ENCODE results near the gene IL15.

DNA sequence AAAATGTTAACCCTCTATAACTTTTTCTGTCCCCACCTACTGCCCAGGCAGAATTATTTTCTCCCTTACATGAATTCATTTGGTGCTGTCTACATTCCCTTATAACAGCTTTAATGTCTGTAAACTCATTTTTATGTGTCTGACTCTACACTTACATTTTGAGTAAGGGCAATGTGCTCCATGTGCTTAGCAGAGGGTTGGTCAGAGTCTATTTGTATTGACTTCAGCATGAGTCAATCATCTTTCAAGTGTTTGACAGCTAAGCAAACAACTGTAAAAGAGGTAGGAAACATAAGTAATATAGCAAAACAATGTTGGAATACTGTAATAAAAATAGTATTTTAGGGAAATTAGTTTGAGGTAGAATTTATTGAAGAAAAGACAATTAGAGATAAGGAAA lies 6.3 kb downstream of the IL15 start:
- no peak for TF ChIP-seq JUND (IDR thresholded peaks at IDR 0.05; ENCODE audit: low read length)
- TF ChIP-seq RXRA (IDR thresholded peaks at IDR 0.05; ENCODE audit: insufficient read depth, low read depth, low read length): no peak
- TF ChIP-seq CTCF (IDR thresholded peaks at IDR 0.05; ENCODE audit: control extremely low read depth in 1 of 3, insufficient read depth in 1 of 3, low read depth in 1 of 3, low read length in 3 of 3): no peak
- TF ChIP-seq BACH1 (IDR thresholded peaks at IDR 0.05; ENCODE audit: low read length): no peak
- no peak for TF ChIP-seq CTBP2 (IDR thresholded peaks at IDR 0.05; ENCODE audit: borderline replicate concordance, insufficient read depth, insufficient read length, low read length)
- no peak for TF ChIP-seq CHD1 (IDR thresholded peaks at IDR 0.05; ENCODE audit: low read depth, low read length)
- TF ChIP-seq YY1 (IDR thresholded peaks at IDR 0.05; ENCODE audit: low read depth, low read length): no peak
- TF ChIP-seq, protein P1, sequence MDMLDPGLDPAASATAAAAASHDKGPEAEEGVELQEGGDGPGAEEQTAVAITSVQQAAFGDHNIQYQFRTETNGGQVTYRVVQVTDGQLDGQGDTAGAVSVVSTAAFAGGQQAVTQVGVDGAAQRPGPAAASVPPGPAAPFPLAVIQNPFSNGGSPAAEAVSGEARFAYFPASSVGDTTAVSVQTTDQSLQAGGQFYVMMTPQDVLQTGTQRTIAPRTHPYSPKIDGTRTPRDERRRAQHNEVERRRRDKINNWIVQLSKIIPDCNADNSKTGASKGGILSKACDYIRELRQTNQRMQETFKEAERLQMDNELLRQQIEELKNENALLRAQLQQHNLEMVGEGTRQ (IDR thresholded peaks at IDR 0.05; ENCODE audit: low read length): no peak
- TF ChIP-seq SIN3A (conservative IDR thresholded peaks at IDR 0.05 in 1 of 2, IDR thresholded peaks at IDR 0.05 in 1 of 2; ENCODE audit: low read depth in 1 of 2, low read length in 2 of 2): no peak
- TF ChIP-seq EP300 (IDR thresholded peaks at IDR 0.05; ENCODE audit: borderline replicate concordance in 1 of 2, low read depth in 2 of 2, low read length in 2 of 2): no peak
- no peak for TF ChIP-seq RAD21 (IDR thresholded peaks at IDR 0.05 in 1 of 2, conservative IDR thresholded peaks at IDR 0.05 in 1 of 2; ENCODE audit: low read depth in 2 of 2, low read length in 2 of 2)
- TF ChIP-seq POLR2A (IDR thresholded peaks at IDR 0.05; ENCODE audit: control extremely low read depth in 1 of 2, low read depth in 2 of 2, low read length in 2 of 2): no peak

All from H1 (cell line).